Activated naive CD8-positive, alpha-beta T cell treated with anti-CD3 and anti-CD28 coated beads, Interleukin-2, amount 10 ng/mL, durations not matched to agents 7 days and 5 days (primary cell): ENCODE results near the gene TMEM79. TPM values are rescaled to one million over a fixed set of nuclear protein-coding genes. Genes with fewer than 3 reads are reported as not detected.
"Not testable (repeated sequence)": the region's sequence is repeated elsewhere in the genome, so short reads cannot be mapped to it uniquely, and the experiment has no call there.

ENCODE experiments used
- ATAC-seq: fragments of 150-1000 bp; cut with Tn5 transposase; one replicate; pipeline ENCODE4 v1.10.0; 2021; ENCODE audit warnings: low read depth, moderate library complexity
- POLR2A ChIA-PET: fragments of 350-600 bp; sonication (Branson Sonifier 250); formaldehyde crosslinking; loops from one replicate; lab custom pipeline; 2021; ENCODE audit warnings: antibody characterized with exemption; lab: Charles Lee
- DNase-seq: peaks from one replicate; pipeline ENCODE4 v3.0.0; 2021
- H3K27ac Mint-ChIP-seq: one replicate; pipeline ENCODE4 v1.8.0; 2022; ENCODE audit warnings: mild to moderate bottlenecking, mixed read lengths
- H3K27me3 Mint-ChIP-seq: one replicate; pipeline ENCODE4 v1.8.0; 2022; ENCODE audit warnings: mild to moderate bottlenecking, moderate library complexity, mixed read lengths
- H3K36me3 Mint-ChIP-seq: one replicate; pipeline ENCODE4 v1.8.0; 2021; ENCODE audit warnings: mild to moderate bottlenecking, mixed read lengths
- H3K4me1 Mint-ChIP-seq: one replicate; pipeline ENCODE4 v1.8.0; 2021; ENCODE audit warnings: mixed read lengths
- H3K4me3 Mint-ChIP-seq: one replicate; pipeline ENCODE4 v1.8.0; 2022; ENCODE audit warnings: mild to moderate bottlenecking, moderate library complexity, mixed read lengths
- H3K9me3 Mint-ChIP-seq: one replicate; pipeline ENCODE4 v1.8.0; 2021; ENCODE audit warnings: mixed read lengths
- total RNA-seq, 2 experiments: library from RNA; stranded (reverse); gene quantifications; one replicate each; pipeline ENCODE4 v1.2.3, GENCODE V29; 2021

Gene TMEM79
- total RNA-seq, 2 experiments from 2014 or later: 12.3 to 12.8 TPM

GRCh38 chr1:156291226-156292061 is 7.3 kb downstream of the TMEM79 start:
- H3K36me3 Mint-ChIP-seq: peaks cover 3% of the 10 kb centered on the region
- H3K9me3 Mint-ChIP-seq: no peaks in the 10 kb centered on the region
- H3K27ac Mint-ChIP-seq: peak overlapping the region; percentile 28
- H3K27me3 Mint-ChIP-seq: no peaks in the 10 kb centered on the region
- ATAC-seq (no peak), DNase-seq (no peak)
- peaks cover 10% of the 10 kb centered on the region for H3K4me1 Mint-ChIP-seq
- H3K4me3 Mint-ChIP-seq: no peak overlapping the region
- POLR2A ChIA-PET: interaction anchor here (0.8 kb wide), 1 partner anchor 9 kb away, joined by 3 read pairs; the partner anchor contains the start of gene SMG5

DNA sequence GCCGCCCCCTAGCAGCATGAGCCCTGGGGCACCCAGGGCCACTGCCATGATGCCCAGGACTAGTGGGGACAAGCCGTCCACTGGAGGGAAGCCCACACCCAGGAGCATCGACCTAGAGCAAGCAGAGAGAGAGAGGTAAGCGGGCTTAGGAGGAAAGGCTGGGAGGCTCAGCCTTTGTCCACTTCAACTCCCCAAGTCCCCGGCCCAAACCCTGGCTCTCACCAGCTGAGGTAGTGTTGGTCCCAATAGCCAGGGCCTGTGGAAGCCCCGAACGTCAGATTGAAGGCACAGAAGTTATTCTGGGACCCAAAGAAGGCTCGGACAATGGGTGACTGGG is 8.9 kb downstream of the TMEM79 start:
- no peak for DNase-seq
- Mint-ChIP-seq H3K27me3 (no peaks in the 10 kb centered on the region), H3K4me3 (no peak overlapping the region), H3K4me1 (peaks cover 10% of the 10 kb centered on the region), H3K27ac (peak overlapping the region; percentile 37), H3K36me3 (peaks cover 3% of the 10 kb centered on the region), H3K9me3 (no peaks in the 10 kb centered on the region)
- POLR2A ChIA-PET: interaction anchor here (0.6 to 3.2 kb wide), 2 partner anchors 10 to 18 kb away, joined by 3 to 22 read pairs; partner anchors contain the start of genes SMG5 and TMEM79
- no peak for ATAC-seq

DNA sequence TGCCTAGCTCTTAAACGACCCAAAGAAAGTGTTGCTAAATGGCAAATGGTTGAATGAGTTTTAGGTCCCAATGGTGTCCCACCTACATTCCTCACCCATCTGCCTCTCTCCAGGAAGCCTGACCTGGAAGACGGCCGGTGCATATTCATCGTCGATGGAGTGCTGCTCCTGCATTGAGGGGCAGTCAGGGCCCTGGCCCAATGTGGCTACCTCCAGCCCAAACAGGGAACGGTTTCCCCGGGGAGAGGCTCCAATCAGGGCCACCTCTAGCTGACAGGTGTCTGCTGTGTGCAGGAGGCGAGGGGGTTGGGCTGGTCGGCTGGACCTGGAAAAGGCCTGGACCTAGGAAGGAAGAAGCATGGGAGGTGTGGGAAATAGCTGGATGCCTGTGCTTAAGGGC is 9.8 kb downstream of the TMEM79 start:
- Mint-ChIP-seq H3K36me3 (no peaks in the 10 kb centered on the region), H3K27ac (no peak overlapping the region), H3K4me1 (peaks cover 10% of the 10 kb centered on the region), H3K9me3 (no peaks in the 10 kb centered on the region), H3K4me3 (no peak overlapping the region), H3K27me3 (no peaks in the 10 kb centered on the region)
- no peak for DNase-seq
- ATAC-seq: no peak
- POLR2A ChIA-PET: interaction anchor here (0.6 to 3.2 kb wide), 2 partner anchors 11 to 19 kb away, joined by 3 to 22 read pairs; partner anchors contain the start of genes SMG5 and TMEM79

DNA sequence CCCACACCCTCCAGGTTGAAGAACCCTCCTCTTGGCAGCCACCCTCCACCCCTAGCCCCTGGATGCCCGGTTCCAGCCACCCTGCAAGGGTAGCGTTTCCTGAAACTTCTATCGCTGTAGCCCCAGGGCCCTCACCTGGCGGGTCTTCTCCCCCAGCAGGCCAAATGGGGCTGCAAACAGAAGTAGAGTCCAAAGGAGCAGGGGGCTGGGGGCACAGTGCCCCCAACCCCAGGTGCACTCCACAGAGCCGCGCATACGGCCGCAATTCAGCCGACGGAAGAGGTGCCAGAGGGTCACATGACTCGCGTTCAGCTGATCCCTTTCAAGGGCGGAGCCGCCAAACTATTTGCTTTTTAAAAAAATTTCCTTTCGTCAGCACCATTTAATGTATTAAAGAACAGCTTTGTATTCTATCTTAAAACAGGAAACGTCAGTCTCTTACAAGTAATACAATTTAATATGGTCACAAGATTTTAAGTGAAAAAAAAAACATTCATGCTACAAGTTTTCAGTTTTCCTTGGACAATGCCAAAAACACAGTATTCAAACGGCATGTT is 11.3 kb downstream of the TMEM79 start, which contains the start of gene GLMP:
TSS of gene GLMP (minus strand) at position 289 of the 557 bp plus-strand sequence. CDS start at position 255, 34 bp downstream.
- peak; percentile 68 for DNase-seq
- Mint-ChIP-seq H3K27ac (peak within 1 kb of the TSS; percentile 86), H3K36me3 (no peaks in the 10 kb centered on the region), H3K4me1 (peaks cover 10% of the 10 kb centered on the region), H3K27me3 (no peaks in the 10 kb centered on the region), H3K4me3 (peak within 1 kb of the TSS; percentile 93), H3K9me3 (no peaks in the 10 kb centered on the region)
- POLR2A ChIA-PET: interaction anchor here (0.9 to 3.2 kb wide), 2 partner anchors 12 to 42 kb away, joined by 4 to 22 read pairs; partner anchors contain the start of genes CCT3, SMG5 and TMEM79
- ATAC-seq: peak; percentile 82

- POLR2A ChIA-PET: no interaction called here
- Mint-ChIP-seq H3K27ac (no peak within 1 kb of the TSS), H3K36me3 (no peaks in the 10 kb centered on the region), H3K4me3 (no peak within 1 kb of the TSS), H3K27me3 (no peaks in the 10 kb centered on the region), H3K4me1 (peaks cover 10% of the 10 kb centered on the region), H3K9me3 (no peaks in the 10 kb centered on the region)
- DNase-seq (no peak), ATAC-seq (no peak)
These were observed 14.8 kb downstream of the TMEM79 start, which contains the start of gene VHLL for GRCh38 chr1:156298852-156299357. Gene VHLL (minus strand): TSS chr1:156299307. CDS start chr1:156299189, 118 bp downstream.

GRCh38 chr1:156303241-156303640 is 19.1 kb downstream of the TMEM79 start:
- Mint-ChIP-seq H3K4me1 (no peaks in the 10 kb centered on the region), H3K36me3 (peaks cover 2% of the 10 kb centered on the region), H3K9me3 (no peaks in the 10 kb centered on the region), H3K4me3 (no peak overlapping the region), H3K27ac (no peak overlapping the region), H3K27me3 (no peaks in the 10 kb centered on the region)
- ATAC-seq (no peak), DNase-seq (no peak)
- POLR2A ChIA-PET: interaction anchor here (1.5 kb wide), 1 partner anchor 20 kb away, joined by 4 read pairs; the partner anchor contains the start of gene SMG5

DNA sequence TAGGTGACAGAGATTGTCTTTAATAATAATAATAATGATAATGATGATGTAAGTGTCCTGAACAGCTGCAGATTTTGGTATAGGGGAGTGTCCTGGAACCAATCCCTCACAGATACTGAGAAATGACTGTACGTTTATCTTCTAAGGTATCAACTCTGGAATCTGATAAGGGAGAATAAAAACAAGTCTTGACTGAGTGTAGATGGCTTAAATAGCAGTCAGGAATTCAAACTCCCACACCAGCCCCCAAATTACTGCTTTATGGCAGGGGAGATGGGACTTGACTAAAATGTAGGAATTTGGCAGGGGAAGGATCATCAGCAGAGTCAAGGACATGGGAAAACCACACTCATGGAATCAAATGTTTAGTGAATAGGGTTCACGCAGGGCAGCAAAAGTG is 21.1 kb downstream of the TMEM79 start:
- Mint-ChIP-seq H3K27me3 (no peaks in the 10 kb centered on the region), H3K9me3 (no peaks in the 10 kb centered on the region), H3K36me3 (peaks cover 2% of the 10 kb centered on the region), H3K4me3 (no peak overlapping the region), H3K27ac (no peak overlapping the region), H3K4me1 (no peaks in the 10 kb centered on the region)
- DNase-seq (no peak), ATAC-seq (no peak)
- POLR2A ChIA-PET: no interaction called here

- Mint-ChIP-seq H3K36me3 (peaks cover 6% of the 10 kb centered on the region), H3K27ac (no peak overlapping the region), H3K4me3 (no peak overlapping the region), H3K4me1 (no peaks in the 10 kb centered on the region), H3K9me3 (no peaks in the 10 kb centered on the region), H3K27me3 (no peaks in the 10 kb centered on the region)
- POLR2A ChIA-PET: no interaction called here
- no peak for DNase-seq
- ATAC-seq: no peak
These were observed 24.0 kb downstream of the TMEM79 start for GRCh38 chr1:156308078-156308477.

- Mint-ChIP-seq H3K27me3 (no peaks in the 10 kb centered on the region), H3K4me1 (no peaks in the 10 kb centered on the region), H3K27ac (no peak overlapping the region), H3K9me3 (no peaks in the 10 kb centered on the region), H3K36me3 (peaks cover 16% of the 10 kb centered on the region), H3K4me3 (no peak overlapping the region)
- ATAC-seq (no peak), DNase-seq (no peak)
- POLR2A ChIA-PET: no interaction called here
These were observed 26.8 kb downstream of the TMEM79 start for GRCh38 chr1:156310962-156311361.

- H3K4me1 Mint-ChIP-seq: no peaks in the 10 kb centered on the region
- POLR2A ChIA-PET: interaction anchor here (0.7 to 1.1 kb wide), 2 partner anchors 10 to 34 kb away, joined by 3 read pairs; partner anchors contain the start of gene SMG5
- peaks cover 26% of the 10 kb centered on the region for H3K36me3 Mint-ChIP-seq
- H3K9me3 Mint-ChIP-seq: no peaks in the 10 kb centered on the region
- no peak overlapping the region for H3K27ac Mint-ChIP-seq
- no peak for DNase-seq
- no peaks in the 10 kb centered on the region for H3K27me3 Mint-ChIP-seq
- no peak for ATAC-seq
- no peak overlapping the region for H3K4me3 Mint-ChIP-seq
These were observed 32.8 kb downstream of the TMEM79 start for GRCh38 chr1:156316909-156317308.

DNA sequence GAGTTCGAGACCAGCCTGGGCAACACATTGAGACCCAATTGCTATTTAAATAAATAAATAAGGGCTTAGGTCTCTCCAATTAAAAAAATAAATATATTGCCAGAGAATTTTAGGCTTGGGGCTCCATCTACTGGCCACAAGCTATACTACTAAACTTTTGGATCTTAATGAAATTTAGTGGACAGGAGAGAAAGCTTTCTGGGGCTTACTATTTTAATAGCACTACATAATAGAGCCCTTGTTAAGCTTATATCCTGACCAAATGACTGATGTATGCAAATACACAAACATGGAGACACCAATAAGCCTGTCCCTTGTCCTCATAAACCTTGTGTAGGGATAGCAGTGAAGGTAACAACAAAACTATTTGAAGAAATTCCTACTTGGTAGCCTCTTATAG is 35.5 kb downstream of the TMEM79 start:
- ATAC-seq: no peak
- H3K4me3 Mint-ChIP-seq: no peak overlapping the region
- peaks cover 21% of the 10 kb centered on the region for H3K36me3 Mint-ChIP-seq
- DNase-seq: no peak
- no peaks in the 10 kb centered on the region for H3K9me3 Mint-ChIP-seq
- no peaks in the 10 kb centered on the region for H3K4me1 Mint-ChIP-seq
- H3K27me3 Mint-ChIP-seq: no peaks in the 10 kb centered on the region
- POLR2A ChIA-PET: interaction anchor here (0.9 to 1.4 kb wide), 2 partner anchors 36 to 38 kb away, joined by 3 to 4 read pairs; partner anchors contain the start of gene SMG5
- H3K27ac Mint-ChIP-seq: no peak overlapping the region

GRCh38 chr1:156320560-156320959 is 36.4 kb downstream of the TMEM79 start:
- POLR2A ChIA-PET: no interaction called here
- ATAC-seq (no peak), DNase-seq (no peak)
- H3K4me3 Mint-ChIP-seq: no peak overlapping the region
- H3K27ac Mint-ChIP-seq: no peak overlapping the region
- peaks cover 21% of the 10 kb centered on the region for H3K36me3 Mint-ChIP-seq
- no peaks in the 10 kb centered on the region for H3K27me3 Mint-ChIP-seq
- no peaks in the 10 kb centered on the region for H3K4me1 Mint-ChIP-seq
- no peaks in the 10 kb centered on the region for H3K9me3 Mint-ChIP-seq

- ATAC-seq, DNase-seq, POLR2A ChIA-PET, H3K27ac Mint-ChIP-seq, H3K27me3 Mint-ChIP-seq, H3K9me3 Mint-ChIP-seq, H3K4me3 Mint-ChIP-seq, H3K4me1 Mint-ChIP-seq: not testable (repeated sequence)
- H3K36me3 Mint-ChIP-seq: peaks cover 17% of the 10 kb centered on the region
These were observed 39.1 kb downstream of the TMEM79 start for GRCh38 chr1:156323179-156323578.
